ENCODE results near the gene ZFPL1.

DNA sequence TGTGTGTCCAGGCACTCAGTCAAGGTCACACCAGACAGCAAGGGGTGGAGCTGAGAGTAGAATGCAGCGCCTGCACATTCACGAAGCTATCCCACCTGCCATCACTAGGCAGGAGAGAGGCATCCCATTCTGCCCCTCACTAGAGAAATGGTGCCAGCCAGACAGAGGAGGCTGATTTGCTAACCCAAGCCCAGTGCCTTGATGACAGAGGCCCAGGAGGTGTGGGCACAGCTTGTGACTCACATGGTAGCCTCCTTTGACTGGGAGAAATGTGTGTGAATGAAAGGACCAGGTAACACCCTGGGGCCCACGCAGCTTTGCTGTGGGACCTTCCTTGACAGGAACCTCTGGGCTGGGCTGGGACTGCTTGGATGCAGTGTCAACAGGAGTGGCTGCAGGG is 20.5 kb upstream of the ZFPL1 start:
- TF ChIP-seq, protein P1, sequence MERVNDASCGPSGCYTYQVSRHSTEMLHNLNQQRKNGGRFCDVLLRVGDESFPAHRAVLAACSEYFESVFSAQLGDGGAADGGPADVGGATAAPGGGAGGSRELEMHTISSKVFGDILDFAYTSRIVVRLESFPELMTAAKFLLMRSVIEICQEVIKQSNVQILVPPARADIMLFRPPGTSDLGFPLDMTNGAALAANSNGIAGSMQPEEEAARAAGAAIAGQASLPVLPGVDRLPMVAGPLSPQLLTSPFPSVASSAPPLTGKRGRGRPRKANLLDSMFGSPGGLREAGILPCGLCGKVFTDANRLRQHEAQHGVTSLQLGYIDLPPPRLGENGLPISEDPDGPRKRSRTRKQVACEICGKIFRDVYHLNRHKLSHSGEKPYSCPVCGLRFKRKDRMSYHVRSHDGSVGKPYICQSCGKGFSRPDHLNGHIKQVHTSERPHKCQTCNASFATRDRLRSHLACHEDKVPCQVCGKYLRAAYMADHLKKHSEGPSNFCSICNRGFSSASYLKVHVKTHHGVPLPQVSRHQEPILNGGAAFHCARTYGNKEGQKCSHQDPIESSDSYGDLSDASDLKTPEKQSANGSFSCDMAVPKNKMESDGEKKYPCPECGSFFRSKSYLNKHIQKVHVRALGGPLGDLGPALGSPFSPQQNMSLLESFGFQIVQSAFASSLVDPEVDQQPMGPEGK (CRISPR knock-in tag; IDR thresholded peaks at IDR 0.05; ENCODE audit: borderline replicate concordance), result no peak
- TF ChIP-seq, protein P2, sequence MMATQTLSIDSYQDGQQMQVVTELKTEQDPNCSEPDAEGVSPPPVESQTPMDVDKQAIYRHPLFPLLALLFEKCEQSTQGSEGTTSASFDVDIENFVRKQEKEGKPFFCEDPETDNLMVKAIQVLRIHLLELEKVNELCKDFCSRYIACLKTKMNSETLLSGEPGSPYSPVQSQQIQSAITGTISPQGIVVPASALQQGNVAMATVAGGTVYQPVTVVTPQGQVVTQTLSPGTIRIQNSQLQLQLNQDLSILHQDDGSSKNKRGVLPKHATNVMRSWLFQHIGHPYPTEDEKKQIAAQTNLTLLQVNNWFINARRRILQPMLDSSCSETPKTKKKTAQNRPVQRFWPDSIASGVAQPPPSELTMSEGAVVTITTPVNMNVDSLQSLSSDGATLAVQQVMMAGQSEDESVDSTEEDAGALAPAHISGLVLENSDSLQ (IDR thresholded peaks at IDR 0.05), result no peak
- TF ChIP-seq PHB2 (IDR thresholded peaks at IDR 0.05; ENCODE audit: low read depth), result no peak
- TF ChIP-seq, protein P3, sequence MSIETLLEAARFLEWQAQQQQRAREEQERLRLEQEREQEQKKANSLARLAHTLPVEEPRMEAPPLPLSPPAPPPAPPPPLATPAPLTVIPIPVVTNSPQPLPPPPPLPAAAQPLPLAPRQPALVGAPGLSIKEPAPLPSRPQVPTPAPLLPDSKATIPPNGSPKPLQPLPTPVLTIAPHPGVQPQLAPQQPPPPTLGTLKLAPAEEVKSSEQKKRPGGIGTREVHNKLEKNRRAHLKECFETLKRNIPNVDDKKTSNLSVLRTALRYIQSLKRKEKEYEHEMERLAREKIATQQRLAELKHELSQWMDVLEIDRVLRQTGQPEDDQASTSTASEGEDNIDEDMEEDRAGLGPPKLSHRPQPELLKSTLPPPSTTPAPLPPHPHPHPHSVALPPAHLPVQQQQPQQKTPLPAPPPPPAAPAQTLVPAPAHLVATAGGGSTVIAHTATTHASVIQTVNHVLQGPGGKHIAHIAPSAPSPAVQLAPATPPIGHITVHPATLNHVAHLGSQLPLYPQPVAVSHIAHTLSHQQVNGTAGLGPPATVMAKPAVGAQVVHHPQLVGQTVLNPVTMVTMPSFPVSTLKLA (conservative IDR thresholded peaks at IDR 0.05), result no peak
- no peak for TF ChIP-seq NR1H2 (CRISPR knock-in tag; IDR thresholded peaks at IDR 0.05)
- TF ChIP-seq, protein P4, sequence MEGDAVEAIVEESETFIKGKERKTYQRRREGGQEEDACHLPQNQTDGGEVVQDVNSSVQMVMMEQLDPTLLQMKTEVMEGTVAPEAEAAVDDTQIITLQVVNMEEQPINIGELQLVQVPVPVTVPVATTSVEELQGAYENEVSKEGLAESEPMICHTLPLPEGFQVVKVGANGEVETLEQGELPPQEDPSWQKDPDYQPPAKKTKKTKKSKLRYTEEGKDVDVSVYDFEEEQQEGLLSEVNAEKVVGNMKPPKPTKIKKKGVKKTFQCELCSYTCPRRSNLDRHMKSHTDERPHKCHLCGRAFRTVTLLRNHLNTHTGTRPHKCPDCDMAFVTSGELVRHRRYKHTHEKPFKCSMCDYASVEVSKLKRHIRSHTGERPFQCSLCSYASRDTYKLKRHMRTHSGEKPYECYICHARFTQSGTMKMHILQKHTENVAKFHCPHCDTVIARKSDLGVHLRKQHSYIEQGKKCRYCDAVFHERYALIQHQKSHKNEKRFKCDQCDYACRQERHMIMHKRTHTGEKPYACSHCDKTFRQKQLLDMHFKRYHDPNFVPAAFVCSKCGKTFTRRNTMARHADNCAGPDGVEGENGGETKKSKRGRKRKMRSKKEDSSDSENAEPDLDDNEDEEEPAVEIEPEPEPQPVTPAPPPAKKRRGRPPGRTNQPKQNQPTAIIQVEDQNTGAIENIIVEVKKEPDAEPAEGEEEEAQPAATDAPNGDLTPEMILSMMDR (IDR thresholded peaks at IDR 0.05 in 2 of 3, conservative IDR thresholded peaks at IDR 0.05 in 1 of 3; ENCODE audit: insufficient read depth in 2 of 3, low read depth in 1 of 3, low read length in 3 of 3), result no peak
- no peak for TF ChIP-seq EP300 (IDR thresholded peaks at IDR 0.05; ENCODE audit: low read length)
- TF ChIP-seq ELF1 (tag; IDR thresholded peaks at IDR 0.05), result no peak
- no peak for TF ChIP-seq PHTF2 (CRISPR knock-in tag; IDR thresholded peaks at IDR 0.05)
- TF ChIP-seq TARDBP (IDR thresholded peaks at IDR 0.05), result no peak

All from K562 (cell line).